ENCODE results near the gene SMG5. TPM values are rescaled to one million over a fixed set of nuclear protein-coding genes. Genes with fewer than 3 reads are reported as not detected.

SMG5 gene
- total RNA-seq, 1 experiment from 2014 or later = 103 TPM

DNA sequence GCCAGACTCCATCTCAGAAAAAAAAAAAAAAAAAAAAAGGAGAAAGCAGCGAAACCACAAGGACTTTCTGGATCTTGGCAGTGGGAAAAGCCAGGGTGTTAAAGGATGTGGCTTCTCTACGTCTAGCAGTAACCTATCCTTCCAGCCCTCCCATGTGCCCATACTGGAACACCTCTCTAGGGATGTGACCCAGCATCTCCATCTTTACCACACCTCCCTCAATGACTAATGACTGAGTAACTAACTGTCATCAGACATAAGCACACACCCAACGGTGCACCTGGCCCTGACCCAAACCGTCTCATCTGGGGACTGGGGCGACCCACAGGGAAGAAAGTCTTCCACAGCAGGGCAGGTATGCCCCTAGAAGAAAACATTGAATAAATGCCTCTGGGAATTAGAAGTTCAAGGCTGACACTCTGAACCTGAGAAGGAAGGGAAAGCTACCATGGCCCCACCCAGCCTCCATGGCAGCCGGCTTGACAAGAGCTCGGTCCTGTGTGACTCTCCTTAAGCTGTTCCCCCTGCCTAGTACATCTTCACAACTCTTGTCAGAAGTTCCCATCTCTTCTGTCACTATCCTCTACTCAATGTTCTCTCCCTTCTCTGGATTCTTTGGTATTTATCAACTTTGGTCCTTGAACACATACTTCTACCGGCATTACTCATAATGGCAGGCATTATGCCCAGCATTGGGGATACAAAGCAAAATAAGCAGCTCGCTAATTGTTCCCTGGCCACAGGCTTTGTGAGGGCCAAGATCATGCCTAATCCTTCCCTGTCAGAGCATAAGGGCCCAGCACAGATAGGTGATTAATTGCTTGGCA, 20.0 kb downstream of the SMG5 start:
- no peak overlapping the region for H4K91ac ChIP-seq (ENCODE audit: insufficient read length, low read depth, low read length)
- no peak overlapping the region for H2BK20ac ChIP-seq (ENCODE audit: low read depth, low read length, poor library complexity, severe bottlenecking)
- no peak overlapping the region for H4K8ac ChIP-seq (replicated peaks; ENCODE audit: insufficient read length, low read depth, low read length)
- H3K14ac ChIP-seq (ENCODE audit: insufficient read depth, low read length) = no peak overlapping the region
- TF ChIP-seq, protein P1, sequence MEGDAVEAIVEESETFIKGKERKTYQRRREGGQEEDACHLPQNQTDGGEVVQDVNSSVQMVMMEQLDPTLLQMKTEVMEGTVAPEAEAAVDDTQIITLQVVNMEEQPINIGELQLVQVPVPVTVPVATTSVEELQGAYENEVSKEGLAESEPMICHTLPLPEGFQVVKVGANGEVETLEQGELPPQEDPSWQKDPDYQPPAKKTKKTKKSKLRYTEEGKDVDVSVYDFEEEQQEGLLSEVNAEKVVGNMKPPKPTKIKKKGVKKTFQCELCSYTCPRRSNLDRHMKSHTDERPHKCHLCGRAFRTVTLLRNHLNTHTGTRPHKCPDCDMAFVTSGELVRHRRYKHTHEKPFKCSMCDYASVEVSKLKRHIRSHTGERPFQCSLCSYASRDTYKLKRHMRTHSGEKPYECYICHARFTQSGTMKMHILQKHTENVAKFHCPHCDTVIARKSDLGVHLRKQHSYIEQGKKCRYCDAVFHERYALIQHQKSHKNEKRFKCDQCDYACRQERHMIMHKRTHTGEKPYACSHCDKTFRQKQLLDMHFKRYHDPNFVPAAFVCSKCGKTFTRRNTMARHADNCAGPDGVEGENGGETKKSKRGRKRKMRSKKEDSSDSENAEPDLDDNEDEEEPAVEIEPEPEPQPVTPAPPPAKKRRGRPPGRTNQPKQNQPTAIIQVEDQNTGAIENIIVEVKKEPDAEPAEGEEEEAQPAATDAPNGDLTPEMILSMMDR (conservative IDR thresholded peaks at IDR 0.05) = no peak
- no peaks in the 10 kb centered on the region for H3K4me1 ChIP-seq (ENCODE audit: insufficient read depth, low read length)
- H3K9me3 ChIP-seq (ENCODE audit: control insufficient read depth, low read depth, low read length) = no peaks in the 10 kb centered on the region
- H3K4me3 Mint-ChIP-seq = no peak overlapping the region; a peak in 1 of 5 replicates
- no peak overlapping the region for H2AK5ac ChIP-seq (ENCODE audit: insufficient read length, low read length)
- no peaks in the 10 kb centered on the region for H3K27me3 Mint-ChIP-seq (ENCODE audit: low read depth)
- H4K20me1 ChIP-seq (ENCODE audit: control insufficient read depth, insufficient read depth, insufficient read length) = no peaks in the 10 kb centered on the region
- H3K9ac ChIP-seq (ENCODE audit: extremely low read depth, insufficient read length, low read length) = no peak overlapping the region
- no peak overlapping the region for H2AFZ ChIP-seq (ENCODE audit: low read length)
- H3K4me2 ChIP-seq (ENCODE audit: insufficient read depth, insufficient read length, low read length) = no peak overlapping the region
- H2BK12ac ChIP-seq (ENCODE audit: insufficient read length, low read depth, low read length) = no peak overlapping the region
- no peak overlapping the region for H3K56ac ChIP-seq (ENCODE audit: insufficient read length, low read depth, low read length)
- H3K79me1 ChIP-seq (ENCODE audit: insufficient read depth, low read depth, low read length, poor library complexity, severe bottlenecking) = no peaks in the 10 kb centered on the region
- H2BK120ac ChIP-seq (ENCODE audit: low read depth, low read length, poor library complexity, severe bottlenecking) = no peak overlapping the region
- H3K79me2 ChIP-seq (ENCODE audit: insufficient read depth, low read length) = no peaks in the 10 kb centered on the region
- no peaks in the 10 kb centered on the region for H3K9me3 Mint-ChIP-seq
- WGBS (ENCODE audit: extremely low coverage, insufficient read length, low lambda C conversion rate) = no CpG with 5 or more reads among the region's 9 CpGs
- no peak overlapping the region for H3K4ac ChIP-seq (ENCODE audit: low read depth, low read length)
- no peaks in the 10 kb centered on the region for H3K23me2 ChIP-seq (ENCODE audit: insufficient read length, low read depth, low read length, poor library complexity, severe bottlenecking)
- H3K36me3 Mint-ChIP-seq (ENCODE audit: insufficient read depth in 1 of 3, low read depth in 3 of 3) = peaks cover 68 to 97% (median 88%) of the 10 kb centered on the region in 3 experiments
- H3K23ac ChIP-seq (ENCODE audit: insufficient read length, low read depth, low read length) = no peak overlapping the region
- no peaks in the 10 kb centered on the region for H3K27me3 ChIP-seq (ENCODE audit: insufficient read depth, low read length)
- H3K27ac Mint-ChIP-seq = no peak overlapping the region; a peak in 1 of 7 replicates
- no peak overlapping the region for H2BK15ac ChIP-seq (ENCODE audit: low read depth, low read length)
- H3K27ac ChIP-seq (ENCODE audit: insufficient read length, low read depth, low read length) = no peak overlapping the region
- no peaks in the 10 kb centered on the region for H3K4me1 Mint-ChIP-seq
- no peak for DNase-seq
- no peak overlapping the region for H4K5ac ChIP-seq (ENCODE audit: insufficient read length, low read depth, low read length)
- H3T11ph ChIP-seq (ENCODE audit: low read length) = no peak overlapping the region
- no peak overlapping the region for H3K18ac ChIP-seq (ENCODE audit: insufficient read length, low read depth, low read length)
- H2BK5ac ChIP-seq (ENCODE audit: insufficient read length, low read length) = no peak overlapping the region
